H1 (cell line): ENCODE data around the gene NOS1AP. TPM values are rescaled to one million over a fixed set of nuclear protein-coding genes. Genes with fewer than 3 reads are reported as not detected.

Source experiments
- CTCF ChIA-PET: fragments of 300-600 bp; sonication (Branson Sonifier 250); formaldehyde crosslinking; loops from one replicate; lab custom pipeline; 2021; ENCODE audit not compliant: partially characterized antibody; lab: Charles Lee
- POLR2A ChIA-PET: fragments of 300-600 bp; sonication (Branson Sonifier 250); formaldehyde crosslinking; loops from one replicate; lab custom pipeline; 2021; ENCODE audit warnings: inconsistent platforms; ENCODE audit not compliant: partially characterized antibody; lab: Charles Lee
- DNase-seq, 2 experiments: peaks; one replicate each; pipeline versions ENCODE4 v3.0.0 to v3.0.0-alpha.2; 2010 to 2022; ENCODE audit warnings: low spot score in 2 of 2, low read depth in 1 of 2, mixed read lengths in 1 of 2
- FAIRE-seq: peaks from 2 replicates; lab custom pipeline; 2011; peaks lifted over from hg19 to GRCh38; lab: Jason Lieb, UNC
- H2AFZ ChIP-seq: 2 replicates; pipeline ENCODE4 v1.8.1; 2012; ENCODE audit warnings: low read length, inconsistent platforms
- H2AK5ac ChIP-seq: 2 replicates; pipeline ENCODE4 v1.6.1; 2013; ENCODE audit warnings: low read depth, low read length
- H2BK120ac ChIP-seq: replicated peaks from 2 replicates; pipeline ENCODE3; 2013; ENCODE audit warnings: low read depth, low read length, inconsistent platforms
- H2BK12ac ChIP-seq: 2 replicates; pipeline ENCODE4 v1.6.1; 2013; ENCODE audit warnings: low read depth, low read length
- H2BK15ac ChIP-seq: 2 replicates; pipeline ENCODE4 v1.6.1; 2013; ENCODE audit warnings: low read length
- H2BK20ac ChIP-seq: 2 replicates; pipeline ENCODE4 v1.6.1; 2013; ENCODE audit warnings: low read length
- H2BK5ac ChIP-seq: 2 replicates; pipeline ENCODE4 v1.6.1; 2013; ENCODE audit warnings: low read depth, low read length
- H3K14ac ChIP-seq: 2 replicates; pipeline ENCODE4 v1.6.1; 2013; ENCODE audit warnings: inconsistent platforms; ENCODE audit not compliant: insufficient read length
- H3K18ac ChIP-seq: 2 replicates; pipeline ENCODE4 v1.6.1; 2013; ENCODE audit warnings: low read length; ENCODE audit errors: extremely low read depth
- H3K23ac ChIP-seq: 2 replicates; pipeline ENCODE4 v1.6.1; 2013; ENCODE audit warnings: inconsistent platforms; ENCODE audit not compliant: insufficient read length
- H3K23me2 ChIP-seq: 2 replicates; pipeline ENCODE4 v1.6.1; 2013; ENCODE audit warnings: low read depth, low read length
- H3K27ac ChIP-seq: 2 replicates; pipeline ENCODE4 v1.6.1; 2011; ENCODE audit warnings: low read depth, low read length, inconsistent platforms
- H3K27me3 ChIP-seq, 4 experiments: replicated peaks in 1 of 4; 1 replicate in 1 of 4; 2 replicates in 3 of 4; pipeline versions ENCODE4 v1.6.1 to v1.8.1; 2011 to 2013; ENCODE audit warnings: low read length in 3 of 4, mild to moderate bottlenecking in 3 of 4, inconsistent platforms in 2 of 4, mixed read lengths in 2 of 4, moderate library complexity in 1 of 4; ENCODE audit not compliant: control insufficient read depth in 3 of 4, insufficient read depth in 3 of 4; ENCODE audit errors: extremely low read depth in 1 of 4
- H3K36me3 ChIP-seq, 4 experiments: 2 replicates each; pipeline versions ENCODE4 v1.6.1 to v1.8.1; 2011 to 2013; ENCODE audit warnings: mild to moderate bottlenecking in 4 of 4, low read length in 3 of 4, moderate library complexity in 2 of 4, control low read depth in 1 of 4, inconsistent platforms in 1 of 4; ENCODE audit not compliant: insufficient read depth in 4 of 4, control insufficient read depth in 2 of 4
- H3K4ac ChIP-seq: replicated peaks from 2 replicates; pipeline ENCODE3; 2013; ENCODE audit warnings: low read length, low read depth, mixed read lengths, inconsistent platforms; ENCODE audit not compliant: insufficient read length
- H3K4me1 ChIP-seq, 4 experiments: replicated peaks in 1 of 4; 1 replicate in 1 of 4; 2 replicates in 3 of 4; pipeline versions ENCODE4 v1.6.1 to v1.8.1; 2011 to 2013; ENCODE audit warnings: low read length in 3 of 4, inconsistent platforms in 2 of 4, mixed read lengths in 1 of 4; ENCODE audit not compliant: insufficient read depth in 4 of 4, control insufficient read depth in 3 of 4
- H3K4me2 ChIP-seq, 2 experiments: 2 replicates each; pipeline versions ENCODE4 v1.6.1 to v1.8.1; 2011 to 2013; ENCODE audit warnings: low read depth in 2 of 2, low read length in 2 of 2, control low read depth in 1 of 2, inconsistent platforms in 1 of 2, mild to moderate bottlenecking in 1 of 2; ENCODE audit not compliant: insufficient read depth in 1 of 2
- H3K4me3 ChIP-seq, 4 experiments: fragments of 200-600, 300-600 bp in 1 of 4; sonication (generic), shearing (Covaris generic), sonication (Bioruptor Twin) in 1 of 4; 2 replicates each; pipeline versions ENCODE4 v1.5.1 to v1.8.1; 2011 to 2016; ENCODE audit warnings: low read length in 4 of 4, low read depth in 3 of 4, control low read depth in 2 of 4, inconsistent platforms in 2 of 4, mild to moderate bottlenecking in 2 of 4, mixed read lengths in 1 of 4, moderate library complexity in 1 of 4; ENCODE audit not compliant: insufficient read depth in 2 of 4; ENCODE audit errors: extremely low read depth in 1 of 4
- H3K56ac ChIP-seq: replicated peaks from 2 replicates; pipeline ENCODE3; 2013; ENCODE audit warnings: low read depth, mild to moderate bottlenecking, mixed read lengths, low read length, inconsistent platforms; ENCODE audit not compliant: insufficient read length
- H3K79me1 ChIP-seq: 2 replicates; pipeline ENCODE4 v1.6.1; 2013; ENCODE audit warnings: low read depth, low read length, control low read depth
- H3K79me2 ChIP-seq, 2 experiments: 2 replicates each; pipeline versions ENCODE4 v1.6.1 to v1.8.1; 2012 to 2013; ENCODE audit warnings: low read length in 2 of 2, mild to moderate bottlenecking in 2 of 2, inconsistent platforms in 1 of 2; ENCODE audit not compliant: insufficient read depth in 2 of 2, control insufficient read depth in 1 of 2
- H3K9ac ChIP-seq, 4 experiments: replicated peaks in 1 of 4; 1 replicate in 1 of 4; 2 replicates in 3 of 4; pipeline versions ENCODE4 v1.6.1 to v1.8.1; 2011 to 2013; ENCODE audit warnings: low read depth in 3 of 4, low read length in 3 of 4, control low read depth in 2 of 4, mild to moderate bottlenecking in 2 of 4, moderate library complexity in 2 of 4, inconsistent platforms in 1 of 4; ENCODE audit errors: extremely low read depth in 1 of 4
- H3K9me3 ChIP-seq, 2 experiments: 2 replicates each; pipeline versions ENCODE4 v1.6.1 to v1.8.1; 2012 to 2013; ENCODE audit warnings: mild to moderate bottlenecking in 2 of 2, moderate library complexity in 2 of 2, control low read depth in 1 of 2, inconsistent platforms in 1 of 2, low read depth in 1 of 2, low read length in 1 of 2, mixed read lengths in 1 of 2; ENCODE audit not compliant: insufficient read depth in 2 of 2
- H4K20me1 ChIP-seq, 2 experiments: replicated peaks in 1 of 2; 2 replicates each; pipeline versions ENCODE3 to v1.8.1; 2011 to 2013; ENCODE audit warnings: inconsistent platforms in 2 of 2, low read length in 2 of 2, mild to moderate bottlenecking in 1 of 2; ENCODE audit not compliant: insufficient read depth in 2 of 2, control insufficient read depth in 1 of 2
- H4K5ac ChIP-seq: 2 replicates; pipeline ENCODE4 v1.6.1; 2013; ENCODE audit warnings: low read length, low read depth, mixed read lengths, inconsistent platforms; ENCODE audit not compliant: insufficient read length
- H4K8ac ChIP-seq: 2 replicates; pipeline ENCODE4 v1.8.0; 2013; ENCODE audit warnings: mild to moderate bottlenecking, moderate library complexity, low read length, inconsistent platforms; ENCODE audit not compliant: insufficient read depth; ENCODE audit errors: extremely low read depth
- H4K91ac ChIP-seq: replicated peaks from 2 replicates; pipeline ENCODE3; 2013; ENCODE audit warnings: low read length, mixed read lengths, inconsistent platforms; ENCODE audit not compliant: insufficient read length
- ASH2L ChIP-seq: fragments of 200-600, 300-600 bp; sonication (generic); IDR thresholded peaks from one replicate; pipeline ENCODE4 v1.7.1; 2017; ENCODE audit warnings: low read length
- CBX8 ChIP-seq: fragments of 300-800, 300-1000 bp; sonication (generic); IDR thresholded peaks from 2 replicates; pipeline ENCODE4 v1.7.1; 2016; ENCODE audit warnings: low read depth, low read length, borderline replicate concordance
- CEBPB ChIP-seq: IDR thresholded peaks from 2 replicates; pipeline ENCODE4 v1.6.1; 2012; ENCODE audit warnings: low read depth, low read length
- CHD2 ChIP-seq: IDR thresholded peaks from 2 replicates; pipeline ENCODE4 v1.6.1; 2012; ENCODE audit warnings: low read length, improper control_type of control experiment
- CTBP2 ChIP-seq: IDR thresholded peaks from 2 replicates; pipeline ENCODE4 v1.7.0; 2011; ENCODE audit warnings: borderline replicate concordance, mild to moderate bottlenecking, moderate library complexity, mixed read lengths, low read length; ENCODE audit not compliant: insufficient read depth, insufficient read length
- SAP30 ChIP-seq: fragments of 300-600 bp; sonication (generic); IDR thresholded peaks from 2 replicates; pipeline ENCODE4 v1.7.1; 2012; ENCODE audit warnings: low read length, moderate library complexity, mild to moderate bottlenecking, inconsistent platforms; ENCODE audit not compliant: insufficient read depth, insufficient replicate concordance
- SP1 ChIP-seq: IDR thresholded peaks from 2 replicates; pipeline ENCODE4 v1.6.1; 2011; ENCODE audit warnings: low read depth, low read length
- YY1 ChIP-seq: IDR thresholded peaks from 2 replicates; pipeline ENCODE4 v1.6.1; 2011; ENCODE audit warnings: low read depth, mild to moderate bottlenecking, low read length
- WGBS, 2 experiments: shearing (Covaris generic) in 1 of 2; methylation state at CpG; one replicate each; pipeline versions ENCODE4 v1.1.6 to v1.1.7; 2013 to 2015; ENCODE audit warnings: low lambda C conversion rate in 2 of 2, mixed read lengths in 2 of 2, inconsistent platforms in 1 of 2, low coverage in 1 of 2, missing lambda C conversion rate in 1 of 2; ENCODE audit not compliant: insufficient replicate concordance in 2 of 2, insufficient coverage in 1 of 2, insufficient read length in 1 of 2; ENCODE audit errors: extremely low coverage in 1 of 2, missing lambda C conversion rate in 1 of 2; 5-methylcytosine and 5-hydroxymethylcytosine counted together
- polyA plus RNA-seq, 7 experiments: library from polyadenylated mRNA; depleted of rRNA in 3 of 7; stranded (reverse) in 5 of 7; unstranded in 2 of 7; fragments of >200 nt in 5 of 7; fragments of 200-250 nt in 2 of 7; gene quantifications; 1 replicate in 5 of 7; 2 replicates in 1 of 7; 4 replicates in 1 of 7; pipeline versions ENCODE4 v1.2.1 to v1.2.3, GENCODE V29; 2011 to 2013; ENCODE audit warnings: missing spikeins in 2 of 7, mixed read lengths in 2 of 7
- total RNA-seq: library from RNA; stranded (reverse); fragmentation: NEBNext Ultra II Directional; extraction: Animal tissue kit (Norgen Biotek cat#: 25700); gene quantifications from 2 replicates; pipeline ENCODE4 v1.2.1, GENCODE V29; 2021
- TF ChIP-seq, protein P1 (sequence below): IDR thresholded peaks from 2 replicates; pipeline ENCODE4 v1.6.1; 2011; ENCODE audit warnings: low read depth, mild to moderate bottlenecking, low read length; ENCODE audit not compliant: insufficient read depth

The NOS1AP gene
- total and polyA plus RNA-seq, 2 of the 8 experiments (the other 6 are each of a cell fraction or from before 2014, with no cell fraction given): 2.4 to 12.1 TPM

DNA sequence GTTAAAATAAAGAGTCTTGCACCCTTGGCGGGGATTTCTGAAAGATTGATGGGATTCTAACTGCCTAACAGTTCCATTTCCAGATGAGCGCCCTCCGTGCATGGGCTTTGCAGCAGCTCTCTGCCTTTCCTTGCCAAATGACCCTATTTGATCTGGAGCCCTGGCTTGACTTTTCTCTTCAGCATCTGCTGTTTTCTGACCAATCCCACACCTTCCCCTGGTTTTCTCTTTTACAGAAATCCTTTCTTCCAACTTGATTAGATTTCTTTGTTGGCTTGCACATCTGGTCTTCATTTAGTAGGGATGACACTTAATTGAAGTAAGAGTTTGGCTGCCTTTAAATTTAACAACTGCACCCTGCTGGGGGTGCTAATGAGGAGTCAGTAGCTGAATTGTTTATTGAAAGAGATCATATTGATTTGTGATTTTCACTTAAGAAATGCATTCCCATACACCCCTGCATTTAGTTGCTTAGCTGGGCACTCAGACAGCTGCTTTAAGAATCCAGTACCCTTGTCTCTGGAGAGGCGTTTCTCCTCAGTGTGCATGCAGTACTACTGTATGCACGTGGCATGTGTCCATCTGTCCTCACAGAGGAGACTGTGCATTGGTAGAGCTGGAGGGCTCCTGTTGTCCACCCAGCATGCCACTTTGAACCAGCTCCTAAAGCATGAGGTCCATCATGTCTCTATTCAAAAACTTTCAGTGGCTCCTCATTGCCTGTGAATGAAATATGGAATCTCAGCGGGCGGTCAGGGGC lies 99.7 kb downstream of the NOS1AP start:
- Histone ChIP-seq H2AFZ (no peak overlapping the region), H2BK15ac (no peak overlapping the region), H3K4me3 (no peak overlapping the region), H4K91ac (no peak overlapping the region), H3K56ac (no peak overlapping the region), H3K9me3 (no peaks in the 10 kb centered on the region), H4K20me1 (peaks cover 2 to 3% of the 10 kb centered on the region in 2 experiments), H3K23me2 (no peaks in the 10 kb centered on the region), H3K4me1 (peaks cover 3 to 20% (median 8%) of the 10 kb centered on the region in 4 experiments), H3K9ac (no peak overlapping the region), H3K18ac (no peak overlapping the region), H2BK5ac (no peak overlapping the region), H3K4ac (no peak overlapping the region), H4K8ac (no peak overlapping the region), H2BK120ac (no peak overlapping the region), H3K14ac (no peak overlapping the region), H3K27me3 (no peaks in the 10 kb centered on the region; a peak in 1 of 7 replicates), H4K5ac (no peak overlapping the region), H3K79me2 (peaks cover 0 to 19% of the 10 kb centered on the region in 2 experiments; a peak in 2 of 4 replicates), H3K36me3 (no peaks in the 10 kb centered on the region), H3K4me2 (no peak overlapping the region), H3K23ac (no peak overlapping the region), H2BK20ac (no peak overlapping the region), H3K27ac (no peak overlapping the region), H2BK12ac (no peak overlapping the region), H2AK5ac (0 out of 2 replicates have a peak overlapping the region, but pooled peaks have one; percentile 28), H3K79me1 (peaks cover 7% of the 10 kb centered on the region)
- TF ChIP-seq CTBP2 (no peak), ASH2L (no peak), YY1 (no peak), CBX8 (no peak), SAP30 (no peak), CEBPB (no peak), CHD2 (no peak), SP1 (no peak)
- TF ChIP-seq, protein P1, sequence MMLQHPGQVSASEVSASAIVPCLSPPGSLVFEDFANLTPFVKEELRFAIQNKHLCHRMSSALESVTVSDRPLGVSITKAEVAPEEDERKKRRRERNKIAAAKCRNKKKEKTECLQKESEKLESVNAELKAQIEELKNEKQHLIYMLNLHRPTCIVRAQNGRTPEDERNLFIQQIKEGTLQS: no peak
- DNase-seq (no peak), FAIRE-seq (no peak)
- ChIA-PET CTCF (interaction anchor here (0.7 to 1.3 kb wide), 5 partner anchors 10 to 87 kb away, joined by 3 to 4 read pairs (median 3); no protein-coding TSS in a partner anchor), POLR2A (interaction anchor here (0.9 to 1.7 kb wide), 3 partner anchors 12 to 24 kb away, joined by 3 to 6 read pairs (median 4); no protein-coding TSS in a partner anchor)
- 85% methylated on average over 7 of the region's 7 CpGs; no CpG with 5 or more reads in 1 of the 2 experiments for WGBS, 2 experiments
